ENCODE results near the gene LUC7L2.

GRCh38 chr7:139345042-139345441 is 14.7 kb upstream of the LUC7L2 start:
- no peak for TF ChIP-seq CTCF (IDR thresholded peaks at IDR 0.05; ENCODE audit: control extremely low read depth in 1 of 3, insufficient read depth in 1 of 3, low read depth in 1 of 3, low read length in 3 of 3)
- no peak for TF ChIP-seq GABPA (IDR thresholded peaks at IDR 0.05; ENCODE audit: borderline replicate concordance, insufficient read depth, low read length)
- no peak for TF ChIP-seq EP300 (IDR thresholded peaks at IDR 0.05; ENCODE audit: borderline replicate concordance in 1 of 2, low read depth in 2 of 2, low read length in 2 of 2)
- no peak for TF ChIP-seq TBP (IDR thresholded peaks at IDR 0.05; ENCODE audit: low read depth, low read length)
- TF ChIP-seq HDAC2 (IDR thresholded peaks at IDR 0.05; ENCODE audit: borderline replicate concordance in 1 of 2, low read depth in 2 of 2, low read length in 2 of 2), result no peak
- TF ChIP-seq, protein P1, sequence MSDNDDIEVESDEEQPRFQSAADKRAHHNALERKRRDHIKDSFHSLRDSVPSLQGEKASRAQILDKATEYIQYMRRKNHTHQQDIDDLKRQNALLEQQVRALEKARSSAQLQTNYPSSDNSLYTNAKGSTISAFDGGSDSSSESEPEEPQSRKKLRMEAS (IDR thresholded peaks at IDR 0.05), result no peak
- TF ChIP-seq TAF7 (optimal IDR thresholded peaks at IDR 0.05; ENCODE audit: borderline replicate concordance, low read depth, low read length), result no peak
- TF ChIP-seq CREB1 (IDR thresholded peaks at IDR 0.05), result no peak
- TF ChIP-seq CEBPB (IDR thresholded peaks at IDR 0.05; ENCODE audit: low read depth, low read length), result no peak
- TF ChIP-seq RBBP5 (IDR thresholded peaks at IDR 0.05; ENCODE audit: borderline replicate concordance, low read depth, low read length), result no peak
- no peak for TF ChIP-seq POLR2AphosphoS5 (IDR thresholded peaks at IDR 0.05; ENCODE audit: low read depth, low read length)

Measured in H1 (cell line).